ENCODE results near the gene MAP4K4.

MAP4K4 gene

DNA sequence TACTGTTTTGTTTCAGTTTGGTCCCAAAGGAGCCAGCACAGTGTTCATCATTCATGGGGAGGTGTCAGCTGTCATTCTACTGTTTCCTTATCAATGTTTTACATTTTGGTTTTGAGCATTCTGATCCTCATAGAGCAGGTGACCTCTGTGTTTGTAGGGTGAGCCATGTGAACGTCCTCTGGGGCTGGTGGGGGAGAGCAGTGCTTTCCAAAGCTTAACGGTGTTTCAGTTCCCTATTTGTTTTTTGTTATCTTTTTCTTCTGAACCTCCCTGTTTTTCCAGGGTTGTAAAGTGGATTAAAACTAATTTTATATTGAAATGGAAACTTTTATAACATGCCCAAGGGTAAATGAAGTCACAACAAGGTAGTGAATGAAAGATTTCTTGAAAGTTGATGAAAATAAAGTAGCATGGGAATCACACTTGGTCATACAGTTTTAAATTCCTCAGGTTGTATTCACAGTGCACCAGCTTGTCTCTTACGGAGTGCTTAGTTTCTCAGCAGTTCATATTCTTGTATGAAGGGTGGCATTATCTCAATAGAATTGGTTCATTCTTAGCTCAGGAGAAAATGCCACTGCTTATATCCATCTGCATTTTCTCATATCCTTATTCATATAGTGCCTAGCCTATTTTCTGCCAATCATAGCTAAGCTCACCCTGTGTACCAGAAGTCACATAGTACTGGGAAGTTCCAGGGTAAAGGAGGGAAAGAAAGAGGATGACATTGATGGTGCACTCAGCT is 54.5 kb downstream of the MAP4K4 start:
- no peak overlapping the region for H3K27ac Mint-ChIP-seq
- H3K9me3 Mint-ChIP-seq, result no peaks in the 10 kb centered on the region
- peaks cover 10% of the 10 kb centered on the region for H3K36me3 Mint-ChIP-seq (ENCODE audit: low read depth)
- H3K27me3 Mint-ChIP-seq (ENCODE audit: low read depth), result no peaks in the 10 kb centered on the region
- H3K4me3 Mint-ChIP-seq, result no peak overlapping the region
- H3K4me1 Mint-ChIP-seq (ENCODE audit: low read depth), result peaks cover 37% of the 10 kb centered on the region

DNA sequence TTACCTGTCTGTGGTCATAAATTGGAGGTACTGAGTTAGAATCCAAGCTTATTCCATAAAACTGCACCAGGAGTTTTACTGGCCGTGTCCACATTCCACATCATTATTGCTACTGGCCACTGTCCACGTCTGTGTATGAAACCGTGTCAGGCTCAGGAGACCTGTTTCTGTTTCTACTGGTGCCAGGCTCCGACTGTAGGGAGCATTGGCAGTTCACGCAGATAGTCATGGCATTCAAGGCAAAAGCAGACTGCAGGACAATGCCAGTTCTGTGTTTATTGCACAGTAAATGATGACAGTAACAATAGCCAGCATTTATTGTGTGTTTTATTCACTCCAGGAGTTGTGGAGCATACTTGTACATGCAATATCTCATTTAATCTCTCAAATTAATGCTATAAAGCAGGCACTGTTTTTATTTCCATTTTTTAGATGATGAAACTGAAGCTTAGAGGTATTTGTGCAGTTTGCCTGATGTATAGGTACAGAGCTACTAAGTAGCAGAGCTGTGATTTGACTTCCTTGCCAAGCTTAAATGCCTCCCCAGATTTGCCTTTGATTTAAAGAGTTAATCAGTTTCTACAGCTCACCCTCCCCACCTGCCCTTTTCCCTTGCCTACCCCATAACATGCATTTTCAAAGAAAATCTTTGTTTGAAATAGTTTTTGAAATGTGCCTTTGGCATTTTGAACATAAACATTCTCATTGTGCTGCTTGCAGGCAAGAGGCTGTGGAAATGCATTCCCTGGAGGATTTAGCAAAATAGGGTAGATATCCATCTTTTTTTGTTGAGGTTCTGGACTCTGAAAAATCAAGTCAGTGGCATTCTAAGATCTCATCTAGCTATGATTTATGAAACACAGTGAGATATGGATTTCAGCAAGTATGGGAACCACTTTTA is 55.5 kb downstream of the MAP4K4 start:
- Mint-ChIP-seq H3K9me3 (no peaks in the 10 kb centered on the region), H3K27ac (no peak overlapping the region), H3K27me3 (ENCODE audit: low read depth) (no peaks in the 10 kb centered on the region), H3K36me3 (ENCODE audit: low read depth) (peaks cover 8% of the 10 kb centered on the region), H3K4me3 (no peak overlapping the region), H3K4me1 (ENCODE audit: low read depth) (peaks cover 43% of the 10 kb centered on the region)

DNA sequence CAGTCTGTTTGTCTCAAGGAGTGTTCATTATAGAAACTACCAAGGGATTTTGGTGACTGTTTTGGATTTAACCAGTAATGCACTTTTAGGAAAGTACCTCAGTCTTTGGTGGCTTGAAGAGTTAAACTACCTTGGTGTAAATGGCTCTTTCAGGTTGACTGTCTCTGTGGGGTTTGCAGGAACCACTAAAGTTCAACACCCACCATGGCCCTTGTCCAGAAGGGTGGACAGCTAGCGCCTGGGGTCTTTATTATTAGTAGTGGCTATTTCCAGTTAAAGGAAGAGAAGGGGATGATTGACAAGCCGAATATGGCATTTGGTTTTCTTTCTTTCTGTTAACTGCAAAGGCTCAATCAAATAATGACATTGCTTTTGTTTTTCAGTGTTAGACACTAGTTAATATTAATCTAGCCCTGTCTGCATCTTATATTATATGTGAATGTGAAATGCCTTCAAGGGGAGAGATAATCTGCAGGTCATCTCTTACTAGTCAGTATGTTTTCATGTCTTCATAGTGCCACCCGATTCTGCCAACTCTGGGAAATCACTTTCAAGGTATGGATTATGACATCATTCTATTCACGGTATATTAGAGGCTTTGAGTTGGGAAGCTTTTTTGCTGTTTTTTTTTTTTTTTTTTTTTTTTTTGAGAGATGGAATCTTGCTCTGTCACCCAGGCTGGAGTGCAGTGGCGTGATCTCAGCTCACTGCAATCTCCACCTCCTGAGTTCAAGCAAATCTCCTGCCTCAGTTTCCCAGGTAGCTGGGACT is 56.4 kb downstream of the MAP4K4 start:
- peaks cover 6% of the 10 kb centered on the region for H3K36me3 Mint-ChIP-seq (ENCODE audit: low read depth)
- no peaks in the 10 kb centered on the region for H3K27me3 Mint-ChIP-seq (ENCODE audit: low read depth)
- H3K9me3 Mint-ChIP-seq, result no peaks in the 10 kb centered on the region
- peaks cover 49% of the 10 kb centered on the region for H3K4me1 Mint-ChIP-seq (ENCODE audit: low read depth)
- H3K4me3 Mint-ChIP-seq, result no peak overlapping the region
- H3K27ac Mint-ChIP-seq, result peak overlapping the region; percentile 38

DNA sequence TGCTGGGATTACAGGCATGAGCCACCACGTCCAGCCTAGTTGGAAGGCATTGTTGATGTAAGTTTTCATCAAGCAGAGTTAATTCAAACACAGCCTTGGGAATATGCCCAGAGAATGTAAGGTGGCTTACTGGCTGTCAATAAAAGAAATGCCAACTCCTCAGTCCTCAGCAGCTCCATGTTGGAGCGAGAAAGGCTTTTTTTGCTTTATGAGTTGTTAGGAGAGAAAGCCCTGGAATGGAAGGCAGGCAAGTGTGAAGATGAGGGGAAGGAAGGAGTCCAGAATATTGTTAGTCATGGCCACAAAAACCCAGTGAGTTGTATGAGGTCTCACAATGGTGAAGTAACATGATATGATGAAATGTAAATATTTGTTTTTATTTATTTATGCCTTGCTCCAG is 57.1 kb downstream of the MAP4K4 start:
- Mint-ChIP-seq H3K9me3 (no peaks in the 10 kb centered on the region), H3K4me1 (ENCODE audit: low read depth) (peaks cover 51% of the 10 kb centered on the region), H3K27me3 (ENCODE audit: low read depth) (no peaks in the 10 kb centered on the region), H3K36me3 (ENCODE audit: low read depth) (peaks cover 6% of the 10 kb centered on the region), H3K27ac (no peak overlapping the region), H3K4me3 (no peak overlapping the region)

DNA sequence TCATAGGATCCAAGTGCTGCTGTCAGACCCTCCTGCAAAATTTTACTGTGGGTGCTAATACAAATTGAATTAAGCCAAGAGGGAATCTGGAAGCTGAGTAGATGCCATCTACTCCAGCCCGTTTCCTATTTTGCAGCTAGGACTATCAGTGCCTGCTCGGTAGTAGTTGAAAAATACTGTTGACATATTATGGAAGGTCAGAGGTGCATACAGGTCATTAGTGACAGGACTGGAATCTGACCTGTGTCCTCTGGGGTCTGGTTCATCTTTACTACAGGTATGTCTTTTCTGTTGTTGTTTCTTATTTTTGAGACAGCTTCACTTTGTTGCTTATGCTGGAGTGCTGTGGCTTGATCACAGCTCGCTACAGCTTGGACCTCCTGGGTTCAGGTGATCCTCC is 58.8 kb downstream of the MAP4K4 start:
- H3K27ac Mint-ChIP-seq, result no peak overlapping the region
- H3K27me3 Mint-ChIP-seq (ENCODE audit: low read depth), result no peaks in the 10 kb centered on the region
- peaks cover 49% of the 10 kb centered on the region for H3K4me1 Mint-ChIP-seq (ENCODE audit: low read depth)
- H3K4me3 Mint-ChIP-seq, result no peak overlapping the region
- peaks cover 7% of the 10 kb centered on the region for H3K36me3 Mint-ChIP-seq (ENCODE audit: low read depth)
- H3K9me3 Mint-ChIP-seq, result no peaks in the 10 kb centered on the region

DNA sequence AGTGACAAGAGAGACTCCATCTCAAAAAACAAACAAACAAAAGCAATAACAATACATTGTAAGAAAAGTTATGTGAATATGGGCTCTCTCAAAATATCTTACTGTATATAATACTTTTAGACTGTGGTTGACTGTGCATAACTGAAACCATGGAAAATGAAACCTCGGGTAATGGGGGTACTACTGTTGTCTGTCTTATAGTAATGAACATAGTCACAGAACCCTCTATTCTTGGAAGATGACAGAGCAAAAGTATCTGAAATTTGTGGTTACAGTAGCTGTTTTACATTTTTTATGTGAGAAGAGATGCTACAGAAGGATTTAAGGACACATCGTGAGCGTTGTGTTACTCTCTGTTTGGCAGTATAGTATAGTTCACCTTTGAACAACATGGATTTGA is 60.5 kb downstream of the MAP4K4 start:
- peaks cover 47% of the 10 kb centered on the region for H3K4me1 Mint-ChIP-seq (ENCODE audit: low read depth)
- no peaks in the 10 kb centered on the region for H3K27me3 Mint-ChIP-seq (ENCODE audit: low read depth)
- peak overlapping the region; percentile 4 for H3K4me3 Mint-ChIP-seq
- peaks cover 11% of the 10 kb centered on the region for H3K36me3 Mint-ChIP-seq (ENCODE audit: low read depth)
- no peaks in the 10 kb centered on the region for H3K9me3 Mint-ChIP-seq
- H3K27ac Mint-ChIP-seq, result no peak overlapping the region

DNA sequence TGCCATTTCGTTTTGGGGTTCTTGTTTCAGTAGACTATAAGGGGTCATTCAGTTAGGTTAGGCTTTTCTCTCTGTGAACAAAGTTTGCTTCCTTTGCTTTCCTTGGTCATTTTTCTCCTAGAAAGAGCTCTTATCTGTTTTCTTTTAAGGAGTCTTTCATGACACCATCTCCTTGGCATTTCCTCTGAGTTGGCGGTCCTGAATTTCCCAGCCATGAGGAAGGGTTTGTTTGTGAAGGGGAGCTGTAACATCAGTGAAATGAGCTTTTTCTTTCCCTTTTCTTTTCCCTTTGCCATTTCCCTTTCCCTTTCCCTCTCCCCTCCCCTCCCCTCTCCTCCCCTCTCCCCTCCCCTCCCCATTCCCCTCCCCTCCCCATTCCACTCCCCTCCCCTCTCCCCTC is 61.7 kb downstream of the MAP4K4 start:
- no peak overlapping the region for H3K4me3 Mint-ChIP-seq

DNA sequence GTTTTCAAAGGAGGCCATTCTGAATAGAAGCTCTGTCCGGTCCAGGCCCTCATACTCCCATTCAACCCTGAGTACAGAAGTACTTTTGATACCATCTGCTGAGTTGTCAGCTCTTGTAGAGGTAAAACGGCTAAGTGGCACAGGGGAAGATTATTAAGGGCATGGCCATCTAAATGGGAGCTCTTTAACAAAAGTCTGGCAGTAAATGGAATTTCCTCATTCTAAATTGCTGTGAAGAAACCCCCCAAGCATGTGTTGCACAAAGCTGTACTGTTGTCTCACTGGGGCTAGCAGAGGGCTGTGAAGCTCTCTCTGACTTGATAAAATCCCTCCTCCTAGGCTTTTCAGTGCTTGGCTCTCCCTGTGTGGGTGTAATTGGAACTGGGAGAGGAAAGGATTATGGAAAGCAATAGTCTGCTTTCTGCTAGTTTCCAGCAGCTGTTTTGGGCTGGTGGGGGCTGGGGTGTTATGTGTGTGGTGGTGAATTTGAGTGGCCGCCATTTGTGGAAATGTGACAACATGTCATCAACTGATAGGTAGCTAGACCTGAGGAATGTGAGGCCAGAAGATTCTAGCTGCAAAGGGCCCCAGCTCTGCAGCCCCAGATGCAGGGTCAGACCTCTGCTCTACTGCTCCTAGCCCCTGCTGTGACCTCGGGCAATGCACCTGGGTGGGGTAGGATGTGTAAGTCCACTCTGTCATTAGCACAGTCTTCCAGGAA is 65.1 kb downstream of the MAP4K4 start:
- Mint-ChIP-seq H3K4me1 (ENCODE audit: low read depth) (peaks cover 41% of the 10 kb centered on the region), H3K9me3 (no peaks in the 10 kb centered on the region), H3K4me3 (no peak overlapping the region)

More for the DNA sequence above, 61.7 kb downstream of the MAP4K4 start:
- H3K27me3 Mint-ChIP-seq (ENCODE audit: low read depth), result no peaks in the 10 kb centered on the region
- no peak overlapping the region for H3K27ac Mint-ChIP-seq
- peaks cover 45% of the 10 kb centered on the region for H3K4me1 Mint-ChIP-seq (ENCODE audit: low read depth)
- no peaks in the 10 kb centered on the region for H3K9me3 Mint-ChIP-seq
- peaks cover 11% of the 10 kb centered on the region for H3K36me3 Mint-ChIP-seq (ENCODE audit: low read depth)

DNA sequence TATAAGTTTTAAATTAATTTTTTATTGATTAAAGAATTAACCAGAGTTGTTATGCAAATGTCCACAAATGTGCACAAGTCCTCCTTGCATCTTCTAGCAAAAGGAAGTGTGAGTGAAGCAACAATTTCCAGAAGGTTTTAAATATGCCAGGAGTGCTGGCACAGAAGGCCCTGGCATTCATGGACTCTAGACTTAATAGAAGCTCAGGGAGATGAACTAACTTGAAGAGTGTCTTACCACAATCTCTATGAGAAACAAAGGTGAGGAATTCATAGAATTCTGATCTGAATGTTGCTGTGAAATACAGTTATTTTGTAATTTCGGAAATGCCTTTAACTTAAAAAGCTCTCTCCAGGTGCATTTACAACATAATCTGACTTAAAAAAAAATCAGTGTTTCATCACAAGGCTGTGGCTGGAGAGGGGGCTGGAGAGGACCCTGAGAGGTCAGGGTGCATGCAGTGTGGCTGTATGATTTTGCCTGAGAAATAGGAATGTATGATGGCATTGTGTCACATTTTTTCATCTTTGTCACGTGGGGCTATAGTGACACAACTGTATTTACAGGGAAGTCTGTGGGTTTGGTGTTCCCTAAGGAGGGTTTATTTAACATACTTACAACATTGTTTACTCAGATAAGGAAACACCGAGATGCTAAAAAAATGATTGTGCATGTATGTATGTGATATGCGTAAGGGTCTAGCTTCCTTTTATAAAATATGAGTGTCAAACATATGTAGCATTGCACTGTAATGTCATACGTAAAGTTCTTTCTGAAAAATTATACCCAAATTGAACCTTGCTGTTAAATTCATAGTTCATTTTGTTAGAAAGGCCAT is 66.2 kb downstream of the MAP4K4 start:
- Mint-ChIP-seq H3K36me3 (ENCODE audit: low read depth) (peaks cover 5% of the 10 kb centered on the region), H3K9me3 (no peaks in the 10 kb centered on the region), H3K27ac (no peak overlapping the region), H3K27me3 (ENCODE audit: low read depth) (no peaks in the 10 kb centered on the region), H3K4me1 (ENCODE audit: low read depth) (peaks cover 40% of the 10 kb centered on the region), H3K4me3 (no peak overlapping the region)

More for the DNA sequence above, 65.1 kb downstream of the MAP4K4 start:
- no peaks in the 10 kb centered on the region for H3K27me3 Mint-ChIP-seq (ENCODE audit: low read depth)
- no peak overlapping the region for H3K27ac Mint-ChIP-seq
- H3K36me3 Mint-ChIP-seq (ENCODE audit: low read depth), result peaks cover 8% of the 10 kb centered on the region

DNA sequence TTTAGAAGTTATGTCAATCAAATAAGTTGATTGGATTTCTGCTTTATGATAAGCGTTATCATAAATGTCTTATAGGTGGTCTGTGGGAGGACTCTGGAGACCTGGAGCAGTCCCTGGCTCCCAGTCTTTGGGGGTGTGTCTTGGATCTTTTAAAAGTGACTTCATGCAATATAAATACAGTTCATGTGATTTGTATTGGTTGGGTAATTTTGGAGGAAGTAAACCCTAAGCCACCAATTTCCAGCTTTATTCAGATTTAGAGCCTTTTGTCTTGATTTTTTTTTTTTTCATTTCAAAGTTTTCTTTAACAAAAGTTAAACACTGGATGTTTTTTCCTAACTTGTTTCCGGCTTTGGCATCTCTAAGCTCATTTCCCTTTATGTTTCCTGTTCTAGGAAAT is 68.8 kb downstream of the MAP4K4 start:
- H3K4me1 Mint-ChIP-seq (ENCODE audit: low read depth), result peaks cover 46% of the 10 kb centered on the region
- no peak overlapping the region for H3K4me3 Mint-ChIP-seq
- H3K27ac Mint-ChIP-seq, result peak overlapping the region; percentile 53
- H3K27me3 Mint-ChIP-seq (ENCODE audit: low read depth), result no peaks in the 10 kb centered on the region
- H3K9me3 Mint-ChIP-seq, result no peaks in the 10 kb centered on the region
- peaks cover 7% of the 10 kb centered on the region for H3K36me3 Mint-ChIP-seq (ENCODE audit: low read depth)

DNA sequence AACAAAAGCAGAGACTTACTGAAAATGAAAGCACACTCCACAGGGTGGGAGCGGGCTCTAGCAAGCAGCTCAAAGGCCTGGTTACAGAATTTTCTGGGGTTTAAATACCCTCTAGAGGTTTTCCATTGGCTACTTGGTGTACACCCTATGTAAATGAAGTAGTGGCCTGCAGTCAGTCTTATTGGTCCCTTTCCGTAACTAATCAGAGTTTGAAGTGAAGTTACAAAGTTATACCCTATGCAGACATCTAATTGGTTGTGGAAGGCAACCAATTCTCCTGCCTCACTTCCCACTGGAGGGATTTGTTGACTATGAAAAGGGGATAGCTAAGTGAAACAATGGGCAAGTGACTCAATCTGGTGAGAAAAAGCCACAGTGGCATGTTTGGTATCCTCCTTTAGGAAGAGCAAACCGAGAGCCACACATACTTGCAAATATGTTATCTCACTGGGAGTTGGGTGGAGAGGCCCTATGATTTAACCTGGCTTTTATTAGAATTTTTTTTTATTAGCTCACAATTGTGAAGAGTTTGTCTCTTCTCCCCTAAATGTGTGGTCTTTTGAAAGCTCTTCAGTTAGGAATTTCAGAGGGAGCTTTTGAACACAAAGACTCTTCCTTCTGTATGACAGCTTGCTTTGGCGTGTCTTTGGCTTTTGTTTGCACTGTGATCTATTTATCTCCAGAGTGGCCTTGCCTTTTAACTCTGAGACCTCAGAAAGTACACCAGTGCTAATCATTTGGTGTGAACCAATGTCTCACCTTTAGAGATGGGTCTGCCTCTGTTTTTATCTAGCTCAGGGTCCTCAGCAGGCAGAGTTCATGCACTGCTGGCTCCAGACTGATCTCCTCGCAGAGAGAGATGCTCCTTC is 69.6 kb downstream of the MAP4K4 start:
- H3K27me3 Mint-ChIP-seq (ENCODE audit: low read depth), result no peaks in the 10 kb centered on the region
- no peaks in the 10 kb centered on the region for H3K9me3 Mint-ChIP-seq
- peak overlapping the region; percentile 53 for H3K27ac Mint-ChIP-seq
- H3K4me3 Mint-ChIP-seq, result no peak overlapping the region
- H3K36me3 Mint-ChIP-seq (ENCODE audit: low read depth), result peaks cover 7% of the 10 kb centered on the region
- H3K4me1 Mint-ChIP-seq (ENCODE audit: low read depth), result peaks cover 51% of the 10 kb centered on the region

DNA sequence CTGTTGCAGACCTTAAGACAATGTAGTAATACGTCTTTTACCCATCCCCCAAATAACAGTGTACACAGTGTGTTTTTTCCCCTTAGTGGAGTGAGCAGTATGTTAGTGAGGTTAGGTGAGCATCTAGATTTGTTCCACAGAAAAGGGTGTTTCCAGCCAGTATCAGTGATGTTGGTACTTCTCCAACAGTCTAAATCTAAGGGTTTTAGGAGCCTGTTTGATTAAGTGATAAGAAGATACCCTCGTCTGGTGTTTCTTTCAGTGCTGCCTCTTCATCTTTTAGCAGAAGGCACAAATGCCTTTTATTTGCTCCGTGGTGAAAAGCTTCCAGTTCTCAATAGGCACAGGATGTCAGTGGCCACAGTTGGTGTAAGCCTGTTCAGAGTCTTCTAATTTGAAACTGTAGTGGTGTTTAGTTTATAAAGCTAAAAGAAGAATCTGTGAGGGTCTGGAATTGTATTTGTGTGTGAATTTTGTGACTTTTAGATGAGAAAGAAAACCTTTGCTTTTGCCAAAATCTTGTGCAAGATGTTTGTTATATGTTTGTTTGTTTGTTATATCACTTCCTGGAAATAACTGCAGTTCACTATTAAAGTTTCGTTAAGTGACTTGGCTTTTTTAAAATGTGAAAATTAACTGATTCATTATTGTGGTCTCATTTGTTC is 71.2 kb downstream of the MAP4K4 start:
- Mint-ChIP-seq H3K27me3 (ENCODE audit: low read depth) (no peaks in the 10 kb centered on the region), H3K4me3 (no peak overlapping the region), H3K4me1 (ENCODE audit: low read depth) (peaks cover 54% of the 10 kb centered on the region), H3K27ac (peak overlapping the region; percentile 8), H3K36me3 (ENCODE audit: low read depth) (peaks cover 3% of the 10 kb centered on the region), H3K9me3 (no peaks in the 10 kb centered on the region)

Data from T-helper 1 cell treated with Interleukin-12 subunit alpha and Interleukin-12 subunit beta and Interleukin-4 antibody, amounts not matched to agents 30 μg/mL and 1 μg/mL, for 36 hours (primary cell).